IMR-90 (cell line): ENCODE measurements around the gene F2RL1. TPM values are rescaled to one million over a fixed set of nuclear protein-coding genes. Genes with fewer than 3 reads are reported as not detected.

Experiments
- ATAC-seq: fragments of 200-7000 bp; cut with Tn5 transposase; 2 replicates; pipeline ENCODE4 v1.9.1; 2020; ENCODE audit warnings: low read depth, mild to moderate bottlenecking, moderate library complexity
- BruUV-seq: library from RNA; stranded (reverse); fragments of 400-500 nt; replicated peaks from 2 replicates; lab custom pipeline; 2021; lab: Mats Ljungman, UMichigan
- CTCF ChIA-PET: fragments of 300-600 bp; formaldehyde crosslinking; extraction: SDS; loops from one replicate; lab custom pipeline; 2021; ENCODE audit warnings: antibody characterized with exemption; lab: Yijun Ruan, JAX
- POLR2A ChIA-PET: fragments of 300-600 bp; sonication (Branson Sonifier 250); formaldehyde crosslinking; loops from one replicate; lab custom pipeline; 2022; ENCODE audit warnings: antibody characterized with exemption; ENCODE audit not compliant: unreplicated experiment; lab: Charles Lee
- DNase-seq: peaks from one replicate; pipeline ENCODE4 v3.0.0; 2013
- H2AFZ ChIP-seq: replicated peaks from 2 replicates; pipeline ENCODE3; 2013; ENCODE audit warnings: low read length, mild to moderate bottlenecking; ENCODE audit not compliant: poor library complexity
- H2AK5ac ChIP-seq: 2 replicates; pipeline ENCODE4 v1.6.1; 2013; ENCODE audit warnings: low read depth, low read length, inconsistent platforms
- H2AK9ac ChIP-seq: replicated peaks from 2 replicates; pipeline ENCODE3; 2013; ENCODE audit warnings: mild to moderate bottlenecking, low read depth, low read length, moderate library complexity; ENCODE audit not compliant: poor library complexity
- H2BK120ac ChIP-seq: 2 replicates; pipeline ENCODE4 v1.6.1; 2013; ENCODE audit warnings: low read depth, low read length, inconsistent platforms
- H2BK15ac ChIP-seq: 3 replicates; pipeline ENCODE4 v1.6.1; 2013; ENCODE audit warnings: low read depth, low read length, inconsistent platforms
- H2BK20ac ChIP-seq: 2 replicates; pipeline ENCODE4 v1.6.1; 2013; ENCODE audit warnings: low read depth, mild to moderate bottlenecking, inconsistent platforms, low read length, moderate library complexity
- H2BK5ac ChIP-seq: 2 replicates; pipeline ENCODE4 v1.6.1; 2013; ENCODE audit warnings: mild to moderate bottlenecking, low read depth, low read length, inconsistent platforms; ENCODE audit not compliant: poor library complexity, severe bottlenecking
- H3K14ac ChIP-seq: replicated peaks from 2 replicates; pipeline ENCODE4 v1.6.1; 2013; ENCODE audit warnings: low read depth, low read length, inconsistent platforms
- H3K18ac ChIP-seq: 2 replicates; pipeline ENCODE4 v1.6.1; 2013; ENCODE audit warnings: low read depth, low read length, control low read depth
- H3K23ac ChIP-seq: 2 replicates; pipeline ENCODE4 v1.6.1; 2013; ENCODE audit warnings: low read depth, low read length, inconsistent platforms
- H3K27ac ChIP-seq: 2 replicates; pipeline ENCODE4 v1.5.1; 2013; ENCODE audit warnings: mild to moderate bottlenecking, control low read depth, low read length; ENCODE audit not compliant: insufficient read depth
- H3K27me3 ChIP-seq: 2 replicates; pipeline ENCODE4 v1.6.1; 2013; ENCODE audit warnings: low read length; ENCODE audit not compliant: control insufficient read depth, insufficient read depth
- H3K36me3 ChIP-seq: 2 replicates; pipeline ENCODE4 v1.6.1; 2013; ENCODE audit warnings: low read length, mixed read lengths; ENCODE audit not compliant: control insufficient read depth, insufficient read depth
- H3K4ac ChIP-seq: 2 replicates; pipeline ENCODE4 v1.6.1; 2013; ENCODE audit warnings: low read depth, low read length, inconsistent platforms
- H3K4me1 ChIP-seq: 2 replicates; pipeline ENCODE4 v1.6.1; 2013; ENCODE audit warnings: low read length, mixed read lengths; ENCODE audit not compliant: control insufficient read depth, insufficient read depth
- H3K4me2 ChIP-seq: 2 replicates; pipeline ENCODE4 v1.6.1; 2013; ENCODE audit warnings: low read depth, mild to moderate bottlenecking, control low read depth, low read length, moderate library complexity
- H3K4me3 ChIP-seq: 2 replicates; pipeline ENCODE4 v1.5.1; 2013; ENCODE audit warnings: low read depth, mild to moderate bottlenecking, control low read depth, low read length, moderate library complexity; ENCODE audit not compliant: insufficient read depth
- H3K56ac ChIP-seq: 2 replicates; pipeline ENCODE4 v1.6.1; 2013; ENCODE audit warnings: low read length, inconsistent platforms; ENCODE audit not compliant: insufficient read depth; ENCODE audit errors: extremely low read depth
- H3K79me1 ChIP-seq, 2 experiments: 2 replicates each; pipeline ENCODE4 v1.6.1; 2013; ENCODE audit warnings: low read length in 2 of 2, inconsistent platforms in 1 of 2, low read depth in 1 of 2
- H3K9ac ChIP-seq: 2 replicates; pipeline ENCODE4 v1.6.1; 2013; ENCODE audit warnings: low read depth, low read length, control low read depth
- H3K9me1 ChIP-seq: 2 replicates; pipeline ENCODE4 v1.6.1; 2013; ENCODE audit warnings: low read length, inconsistent platforms; ENCODE audit not compliant: insufficient read depth
- H3K9me3 ChIP-seq: 2 replicates; pipeline ENCODE4 v1.6.1; 2013; ENCODE audit warnings: low read length; ENCODE audit not compliant: control insufficient read depth, insufficient read depth
- H4K20me1 ChIP-seq: 2 replicates; pipeline ENCODE4 v1.6.1; 2013; ENCODE audit warnings: low read length, inconsistent platforms; ENCODE audit not compliant: insufficient read depth
- H4K5ac ChIP-seq: 2 replicates; pipeline ENCODE4 v1.6.1; 2013; ENCODE audit warnings: mild to moderate bottlenecking, low read depth, low read length, control low read depth
- H4K8ac ChIP-seq, 2 experiments: 2 replicates each; pipeline ENCODE4 v1.6.1; 2013; ENCODE audit warnings: low read depth in 2 of 2, low read length in 2 of 2, control low read depth in 1 of 2, inconsistent platforms in 1 of 2
- H4K91ac ChIP-seq: 2 replicates; pipeline ENCODE4 v1.6.1; 2013; ENCODE audit warnings: low read depth, low read length, inconsistent platforms; ENCODE audit not compliant: insufficient read depth
- BHLHE40 ChIP-seq: fragments of 150-350 bp; IDR thresholded peaks from 2 replicates; pipeline ENCODE4 v1.6.1; 2016; ENCODE audit warnings: mild to moderate bottlenecking, low read depth, low read length
- CEBPB ChIP-seq: IDR thresholded peaks from 2 replicates; pipeline ENCODE4 v1.6.1; 2012; ENCODE audit warnings: low read depth, low read length, improper control_type of control experiment
- CHD1 ChIP-seq: IDR thresholded peaks from 2 replicates; pipeline ENCODE4 v1.6.1; 2012; ENCODE audit warnings: low read depth, low read length, improper control_type of control experiment
- FOS ChIP-seq: fragments of 150-350 bp; IDR thresholded peaks from 2 replicates; pipeline ENCODE4 v1.6.1; 2016; ENCODE audit warnings: low read depth, low read length
- MAFK ChIP-seq: IDR thresholded peaks from 2 replicates; pipeline ENCODE4 v1.6.1; 2012; ENCODE audit warnings: low read depth, low read length, improper control_type of control experiment
- NFE2L2 ChIP-seq: fragments of 150-350 bp; IDR thresholded peaks from 2 replicates; pipeline ENCODE4 v1.6.1; 2016; ENCODE audit warnings: low read depth, mild to moderate bottlenecking, low read length
- POLR2A ChIP-seq: IDR thresholded peaks from 2 replicates; pipeline ENCODE4 v1.6.1; 2012; ENCODE audit warnings: mild to moderate bottlenecking, low read depth, low read length
- RAD21 ChIP-seq: IDR thresholded peaks from 2 replicates; pipeline ENCODE4 v1.6.1; 2012; ENCODE audit warnings: low read length, improper control_type of control experiment
- RCOR1 ChIP-seq: IDR thresholded peaks from 2 replicates; pipeline ENCODE4 v1.6.1; 2012; ENCODE audit warnings: mild to moderate bottlenecking, low read length, improper control_type of control experiment; ENCODE audit not compliant: insufficient replicate concordance
- RFX5 ChIP-seq: IDR thresholded peaks from 2 replicates; pipeline ENCODE4 v1.8.0; 2012; ENCODE audit warnings: low read depth, mild to moderate bottlenecking, low read length, moderate library complexity
- SMC3 ChIP-seq: fragments of 150-350 bp; IDR thresholded peaks from 2 replicates; pipeline ENCODE4 v1.6.1; 2016; ENCODE audit warnings: low read depth, mild to moderate bottlenecking, antibody characterized with exemption, low read length, moderate library complexity
- USF2 ChIP-seq: fragments of 150-350 bp; IDR thresholded peaks from 2 replicates; pipeline ENCODE4 v1.6.1; 2017; ENCODE audit warnings: mild to moderate bottlenecking, antibody characterized with exemption, low read length, low read depth
- WGBS, 2 experiments: methylation state at CpG; one replicate each; pipeline versions ENCODE4 v1.1.5 to v1.1.7; 2013; ENCODE audit warnings: missing lambda C conversion rate in 2 of 2; ENCODE audit not compliant: insufficient read length in 1 of 2; ENCODE audit errors: extremely low coverage in 2 of 2; 5-methylcytosine and 5-hydroxymethylcytosine counted together
- dilution Hi-C: fragments of 300-500 bp; cut with HindIII; formaldehyde crosslinking; loops from one replicate; pipeline ENCODE4 v1.14.3; 2018; ENCODE audit warnings: low sequenced_read_pairs; ENCODE audit not compliant: unreplicated experiment
- in situ Hi-C: fragments of 300-500 bp; cut with MboI; formaldehyde crosslinking; loops from 3 replicates; pipeline ENCODE4 v1.14.3; 2019; ENCODE audit warnings: low sequenced_read_pairs, inconsistent platforms, mixed read lengths
- intact Hi-C: fragments of 100-400 bp; cut with micrococcal nuclease; formaldehyde crosslinking; loops from 2 replicates; pipeline ENCODE4 v1.10.0; 2022
- polyA plus RNA-seq, 3 experiments: library from polyadenylated mRNA; depleted of rRNA; stranded (reverse); fragments of >200 nt; gene quantifications; 2 replicates each; pipeline ENCODE4 v1.2.3, GENCODE V29; 2012; ENCODE audit warnings: low replicate concordance in 1 of 3
- total RNA-seq: library from RNA; depleted of rRNA; stranded (reverse); fragments of >200 nt; gene quantifications from 2 replicates; pipeline ENCODE4 v1.2.3, GENCODE V29; 2012
- TF ChIP-seq, protein P1 (sequence below): conservative IDR thresholded peaks from 2 replicates; pipeline ENCODE4 v1.5.1; 2012; ENCODE audit warnings: mild to moderate bottlenecking, low read depth, low read length, improper control_type of control experiment
- TF ChIP-seq, protein P2 (sequence below): fragments of 150-350 bp; IDR thresholded peaks from 2 replicates; pipeline ENCODE4 v1.6.1; 2016; ENCODE audit warnings: low read depth, mild to moderate bottlenecking, low read length, moderate library complexity, borderline replicate concordance

Gene F2RL1
- total and polyA plus RNA-seq, 2 of the 4 experiments (the other 2 are of a cell fraction), result 5.6 to 12.4 TPM

- Histone ChIP-seq H2AK5ac (peak overlapping the region; percentile 52), H2BK120ac (peak overlapping the region; percentile 93), H4K5ac (peak overlapping the region; percentile 74), H3K9me3 (no peaks in the 10 kb centered on the region), H3K4me3 (no peak overlapping the region), H3K27ac (peak overlapping the region; percentile 74), H2AFZ (peak overlapping the region; percentile 46), H2AK9ac (no peak overlapping the region), H3K79me1 (no peaks in the 10 kb centered on the region), H3K56ac (peak overlapping the region; percentile 76), H4K8ac (peak overlapping the region; percentile 2 to 87; a peak in 3 of 4 replicates), H3K9ac (0 out of 2 replicates have a peak overlapping the region, but pooled peaks have one; percentile 8), H4K91ac (peak overlapping the region; percentile 83), H3K36me3 (no peaks in the 10 kb centered on the region), H3K27me3 (no peaks in the 10 kb centered on the region), H2BK5ac (peak overlapping the region; percentile 95), H3K4me2 (peak overlapping the region; percentile 56), H3K4me1 (peaks cover 20% of the 10 kb centered on the region), H3K14ac (peak overlapping the region; percentile 84), H3K23ac (peak overlapping the region; percentile 65; the same call in 1 of the 2 replicates), H3K9me1 (peaks cover 9% of the 10 kb centered on the region), H3K4ac (peak overlapping the region; percentile 89), H2BK15ac (peak overlapping the region; percentile 12; the same call in 2 of the 3 replicates), H3K18ac (peak overlapping the region; percentile 75), H4K20me1 (no peaks in the 10 kb centered on the region), H2BK20ac (peak overlapping the region; percentile 95)
- WGBS, 2 experiments, result no CpG with 5 or more reads among the region's 3 CpGs
- dilution Hi-C loops (no loop called here), in situ Hi-C loops (no loop called here), intact Hi-C loops (no loop called here)
- peak; percentile 100 for DNase-seq
- BruUV-seq, result no TSS peak
- CTCF ChIA-PET, result interaction anchor here (2.0 kb wide), 1 partner anchor 16 kb away, joined by 11 read pairs; no protein-coding TSS in a partner anchor
- POLR2A ChIA-PET, result no interaction called here
- ATAC-seq, result peak; percentile 73
- TF ChIP-seq FOS (peak; percentile 97), RCOR1 (peak; percentile 76), POLR2A (peak; percentile 68; the same call in 1 of the 2 replicates), USF2 (no peak), MAFK (no peak), CEBPB (peak; percentile 28; the same call in 1 of the 2 replicates), RAD21 (0 out of 2 replicates have a peak, but pooled peaks have one; percentile 16), CHD1 (0 out of 2 replicates have a peak, but pooled peaks have one; percentile 2), BHLHE40 (peak; percentile 49; the same call in 1 of the 2 replicates), NFE2L2 (no peak; the same call in 1 of the 2 replicates), RFX5 (no peak), SMC3 (no peak)
- TF ChIP-seq, protein P1, sequence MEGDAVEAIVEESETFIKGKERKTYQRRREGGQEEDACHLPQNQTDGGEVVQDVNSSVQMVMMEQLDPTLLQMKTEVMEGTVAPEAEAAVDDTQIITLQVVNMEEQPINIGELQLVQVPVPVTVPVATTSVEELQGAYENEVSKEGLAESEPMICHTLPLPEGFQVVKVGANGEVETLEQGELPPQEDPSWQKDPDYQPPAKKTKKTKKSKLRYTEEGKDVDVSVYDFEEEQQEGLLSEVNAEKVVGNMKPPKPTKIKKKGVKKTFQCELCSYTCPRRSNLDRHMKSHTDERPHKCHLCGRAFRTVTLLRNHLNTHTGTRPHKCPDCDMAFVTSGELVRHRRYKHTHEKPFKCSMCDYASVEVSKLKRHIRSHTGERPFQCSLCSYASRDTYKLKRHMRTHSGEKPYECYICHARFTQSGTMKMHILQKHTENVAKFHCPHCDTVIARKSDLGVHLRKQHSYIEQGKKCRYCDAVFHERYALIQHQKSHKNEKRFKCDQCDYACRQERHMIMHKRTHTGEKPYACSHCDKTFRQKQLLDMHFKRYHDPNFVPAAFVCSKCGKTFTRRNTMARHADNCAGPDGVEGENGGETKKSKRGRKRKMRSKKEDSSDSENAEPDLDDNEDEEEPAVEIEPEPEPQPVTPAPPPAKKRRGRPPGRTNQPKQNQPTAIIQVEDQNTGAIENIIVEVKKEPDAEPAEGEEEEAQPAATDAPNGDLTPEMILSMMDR, result no peak
- TF ChIP-seq, protein P2, sequence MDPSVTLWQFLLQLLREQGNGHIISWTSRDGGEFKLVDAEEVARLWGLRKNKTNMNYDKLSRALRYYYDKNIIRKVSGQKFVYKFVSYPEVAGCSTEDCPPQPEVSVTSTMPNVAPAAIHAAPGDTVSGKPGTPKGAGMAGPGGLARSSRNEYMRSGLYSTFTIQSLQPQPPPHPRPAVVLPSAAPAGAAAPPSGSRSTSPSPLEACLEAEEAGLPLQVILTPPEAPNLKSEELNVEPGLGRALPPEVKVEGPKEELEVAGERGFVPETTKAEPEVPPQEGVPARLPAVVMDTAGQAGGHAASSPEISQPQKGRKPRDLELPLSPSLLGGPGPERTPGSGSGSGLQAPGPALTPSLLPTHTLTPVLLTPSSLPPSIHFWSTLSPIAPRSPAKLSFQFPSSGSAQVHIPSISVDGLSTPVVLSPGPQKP, result no peak
Observed at GRCh38 chr5:76790632-76791290, 28.1 kb upstream of the F2RL1 start.
